ENCODE data around the gene SDC3. TPM values are rescaled to one million over a fixed set of nuclear protein-coding genes. Genes with fewer than 3 reads are reported as not detected.

SDC3 gene
- total and polyA plus RNA-seq, 2 of the 8 experiments (the other 6 are each of a cell fraction or from before 2014, with no cell fraction given) = 7.0 to 27.0 TPM

GRCh38 chr1:30824736-30825429 lies 83.7 kb downstream of the SDC3 start:
- no peak overlapping the region for H4K5ac ChIP-seq (ENCODE audit: insufficient read length, low read depth, low read length)
- H3K23me2 ChIP-seq (ENCODE audit: low read depth, low read length) = peaks cover 8% of the 10 kb centered on the region; the same call in 1 of the 2 replicates
- H4K8ac ChIP-seq (ENCODE audit: extremely low read depth, insufficient read depth, low read length) = no peak overlapping the region; the same call in 1 of the 2 replicates
- FAIRE-seq (no peak), DNase-seq (ENCODE audit: low read depth in 1 of 2, low spot score in 2 of 2) (no peak)
- no peak overlapping the region for H3K56ac ChIP-seq (replicated peaks; ENCODE audit: insufficient read length, low read depth, low read length)
- no peaks in the 10 kb centered on the region for H3K36me3 ChIP-seq (ENCODE audit: control insufficient read depth in 2 of 4, insufficient read depth in 4 of 4, low read length in 3 of 4)
- H2AK5ac ChIP-seq (ENCODE audit: low read depth, low read length) = no peak overlapping the region
- H3K79me1 ChIP-seq (ENCODE audit: low read depth, low read length) = no peaks in the 10 kb centered on the region
- no peak overlapping the region for H2BK5ac ChIP-seq (ENCODE audit: low read depth, low read length)
- WGBS, 2 experiments (ENCODE audit: extremely low coverage in 1 of 2, insufficient coverage in 1 of 2, insufficient read length in 1 of 2, insufficient replicate concordance in 2 of 2, low coverage in 1 of 2, low lambda C conversion rate in 2 of 2, missing lambda C conversion rate in 1 of 2) = 46% methylated on average over 12 of the region's 12 CpGs; no CpG with 5 or more reads in 1 of the 2 experiments
- H2BK12ac ChIP-seq (ENCODE audit: low read depth, low read length) = no peak overlapping the region
- H3K27ac ChIP-seq (ENCODE audit: low read depth, low read length) = no peak overlapping the region
- H2AFZ ChIP-seq (ENCODE audit: low read length) = no peak overlapping the region
- H3K27me3 ChIP-seq (replicated peaks in 1 of 4; ENCODE audit: control insufficient read depth in 3 of 4, extremely low read depth in 1 of 4, insufficient read depth in 3 of 4, low read length in 3 of 4) = peaks cover 0 to 17% (median 13%) of the 10 kb centered on the region in 4 experiments; a peak in 5 of 7 replicates
- peak overlapping the region; percentile 5 to 60 (median 18); a peak in 4 of 8 replicates for H3K4me3 ChIP-seq (ENCODE audit: extremely low read depth in 1 of 4, insufficient read depth in 2 of 4, low read depth in 3 of 4, low read length in 4 of 4)
- H4K20me1 ChIP-seq (replicated peaks in 1 of 2; ENCODE audit: control insufficient read depth in 1 of 2, insufficient read depth in 2 of 2, low read length in 2 of 2) = peaks cover 0 to 2% of the 10 kb centered on the region in 2 experiments
- peak overlapping the region in 1 of 4 experiments; percentile 16; a peak in 2 of 7 replicates for H3K9ac ChIP-seq (replicated peaks in 1 of 4; ENCODE audit: extremely low read depth in 1 of 4, low read depth in 3 of 4, low read length in 3 of 4)
- CTCF ChIA-PET (ENCODE audit: partially characterized antibody) = interaction anchor here (0.7 to 10.9 kb wide), 8 partner anchors 13 to 98 kb away, joined by 3 to 158 read pairs (median 3); no protein-coding TSS in a partner anchor
- no peak overlapping the region for H3K4ac ChIP-seq (replicated peaks; ENCODE audit: insufficient read length, low read depth, low read length)
- H4K91ac ChIP-seq (replicated peaks; ENCODE audit: insufficient read length, low read length) = no peak overlapping the region
- H3K23ac ChIP-seq (ENCODE audit: insufficient read length) = no peak overlapping the region
- H3K79me2 ChIP-seq (ENCODE audit: control insufficient read depth in 1 of 2, insufficient read depth in 2 of 2, low read length in 2 of 2) = no peaks in the 10 kb centered on the region
- H3K14ac ChIP-seq (ENCODE audit: insufficient read length) = no peak overlapping the region
- peaks cover 0 to 12% (median 8%) of the 10 kb centered on the region in 4 experiments; a peak in 6 of 7 replicates for H3K4me1 ChIP-seq (replicated peaks in 1 of 4; ENCODE audit: control insufficient read depth in 3 of 4, insufficient read depth in 4 of 4, low read length in 3 of 4)
- POLR2A ChIA-PET (ENCODE audit: partially characterized antibody) = interaction anchor here (0.7 to 2.1 kb wide), 7 partner anchors 9 to 34 kb away, joined by 3 to 6 read pairs (median 3); no protein-coding TSS in a partner anchor
- H3K18ac ChIP-seq (ENCODE audit: extremely low read depth, low read length) = no peak overlapping the region
- peak overlapping the region; percentile 78 to 95 for H3K4me2 ChIP-seq (ENCODE audit: insufficient read depth in 1 of 2, low read depth in 2 of 2, low read length in 2 of 2)
- no peak overlapping the region for H2BK120ac ChIP-seq (replicated peaks; ENCODE audit: low read depth, low read length)
- H3K9me3 ChIP-seq (ENCODE audit: insufficient read depth in 2 of 2, low read depth in 1 of 2, low read length in 1 of 2) = no peaks in the 10 kb centered on the region
- H2BK15ac ChIP-seq (ENCODE audit: low read length) = 0 out of 2 replicates have a peak overlapping the region, but pooled peaks have one; percentile 61
- H2BK20ac ChIP-seq (ENCODE audit: low read length) = no peak overlapping the region
- TF ChIP-seq BACH1 (IDR thresholded peaks at IDR 0.05; ENCODE audit: low read length) = no peak
- TF ChIP-seq RFX5 (IDR thresholded peaks at IDR 0.05; ENCODE audit: borderline replicate concordance, low read depth, low read length) = no peak
- TF ChIP-seq BCL11A (IDR thresholded peaks at IDR 0.05; ENCODE audit: low read depth in 2 of 2, low read length in 2 of 2) = no peak
- TF ChIP-seq CHD2 (IDR thresholded peaks at IDR 0.05; ENCODE audit: low read length) = no peak
